Fibroblast of skin of left quadriceps (primary cell): ENCODE measurements around the gene RNF212.

Experiments used
- DNase-seq, 2 experiments: peaks; one replicate each; pipeline ENCODE4 v3.0.0-alpha.2; 2013; ENCODE audit warnings: low read depth in 2 of 2

Gene RNF212

GRCh38 chr4:1090465-1091440 is 22.6 kb downstream of the RNF212 start:
- DNase-seq = no peak

GRCh38 chr4:1090036-1090435 is 23.3 kb downstream of the RNF212 start:
- DNase-seq = no peak

GRCh38 chr4:1087371-1087770 is 26.0 kb downstream of the RNF212 start:
- no peak for DNase-seq

GRCh38 chr4:1086011-1086410 is 27.4 kb downstream of the RNF212 start:
- DNase-seq = no peak

- no peak for DNase-seq
Measured at GRCh38 chr4:1085404-1085799, 28.0 kb downstream of the RNF212 start.

- no peak for DNase-seq
Measured at GRCh38 chr4:1084796-1085403, 28.5 kb downstream of the RNF212 start.

- DNase-seq = no peak
Measured at GRCh38 chr4:1084394-1084793, 29.0 kb downstream of the RNF212 start.

GRCh38 chr4:1082215-1083182 is 30.9 kb downstream of the RNF212 start:
- DNase-seq = peak in 1 of 2 experiments; percentile 9

GRCh38 chr4:1081689-1082040 is 31.7 kb downstream of the RNF212 start:
- DNase-seq = no peak

GRCh38 chr4:1080961-1081688 is 32.2 kb downstream of the RNF212 start:
- DNase-seq = no peak

- no peak for DNase-seq
Measured at GRCh38 chr4:1080432-1080831, 32.9 kb downstream of the RNF212 start.

- DNase-seq = no peak
Measured at GRCh38 chr4:1079711-1080265, 33.6 kb downstream of the RNF212 start.

GRCh38 chr4:1078490-1078889 is 34.9 kb downstream of the RNF212 start:
- no peak for DNase-seq

- DNase-seq = no peak
Measured at GRCh38 chr4:1077711-1078477, 35.5 kb downstream of the RNF212 start.

GRCh38 chr4:1075809-1076699 is 37.3 kb downstream of the RNF212 start:
- no peak for DNase-seq

GRCh38 chr4:1075225-1075624 is 38.1 kb downstream of the RNF212 start:
- no peak for DNase-seq

- no peak for DNase-seq
Measured at GRCh38 chr4:1074077-1074476, 39.3 kb downstream of the RNF212 start.

GRCh38 chr4:1072830-1073446 is 40.4 kb downstream of the RNF212 start:
- peak; percentile 13 to 14 for DNase-seq

GRCh38 chr4:1069394-1069793 is 44.0 kb downstream of the RNF212 start:
- no peak for DNase-seq
